Effector CD8-positive, alpha-beta T cell (primary cell): ENCODE measurements around the gene KLHL3.
"Not testable (repeated sequence)": the region's sequence is repeated elsewhere in the genome, so short reads cannot be mapped to it uniquely, and the experiment has no call there.

Experiments
- DNase-seq: peaks from one replicate; lab custom pipeline; 2025; lab: John Stamatoyannopoulos, UW
- total RNA-seq, 4 experiments: gene quantifications; one replicate each; lab custom pipeline; 2026; lab: John Stamatoyannopoulos, UW

KLHL3 gene
- 5.4 to 21.9 (median 16.9) reads per million in 4 experiments for total RNA-seq

DNA sequence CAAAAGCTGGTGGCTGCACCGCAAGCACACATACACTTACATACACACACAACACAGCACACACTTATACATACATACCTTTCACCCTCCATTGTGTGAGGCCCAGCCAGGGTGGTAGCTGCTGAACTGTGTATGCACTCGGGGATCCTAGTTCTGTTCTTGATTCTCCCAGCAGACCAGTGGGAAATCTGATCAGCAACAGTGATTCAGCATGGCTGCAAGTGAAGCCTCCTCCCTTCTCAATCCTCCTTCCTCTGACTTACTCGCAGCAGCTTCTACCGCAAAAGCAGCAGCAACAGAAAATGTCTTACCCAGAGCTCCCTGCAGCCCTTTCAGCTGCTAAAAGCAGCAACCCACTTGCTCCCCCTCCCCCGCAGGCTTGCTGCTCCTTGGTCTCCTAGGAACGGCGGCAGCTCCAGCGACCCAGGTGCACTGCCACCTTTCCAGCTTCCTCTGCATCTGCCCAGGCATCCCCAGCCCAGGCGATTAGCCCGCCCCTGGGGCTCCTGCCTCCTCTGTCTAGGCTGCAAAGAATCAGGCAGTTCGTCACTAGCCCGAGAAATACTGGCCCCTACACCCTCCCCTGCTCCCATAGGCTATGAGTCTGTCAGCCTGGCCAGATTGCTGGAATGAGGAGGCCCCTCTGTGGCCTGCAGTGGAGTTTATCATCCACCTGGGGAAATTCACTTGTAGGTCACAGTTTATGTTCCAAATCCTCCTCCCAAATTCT, at the start of gene KLHL3:
KLHL3 (minus strand) TSS at position 535 of the 730 bp plus-strand sequence; CDS start at position 92, 443 bp downstream.
- peak; percentile 5 for DNase-seq

DNA sequence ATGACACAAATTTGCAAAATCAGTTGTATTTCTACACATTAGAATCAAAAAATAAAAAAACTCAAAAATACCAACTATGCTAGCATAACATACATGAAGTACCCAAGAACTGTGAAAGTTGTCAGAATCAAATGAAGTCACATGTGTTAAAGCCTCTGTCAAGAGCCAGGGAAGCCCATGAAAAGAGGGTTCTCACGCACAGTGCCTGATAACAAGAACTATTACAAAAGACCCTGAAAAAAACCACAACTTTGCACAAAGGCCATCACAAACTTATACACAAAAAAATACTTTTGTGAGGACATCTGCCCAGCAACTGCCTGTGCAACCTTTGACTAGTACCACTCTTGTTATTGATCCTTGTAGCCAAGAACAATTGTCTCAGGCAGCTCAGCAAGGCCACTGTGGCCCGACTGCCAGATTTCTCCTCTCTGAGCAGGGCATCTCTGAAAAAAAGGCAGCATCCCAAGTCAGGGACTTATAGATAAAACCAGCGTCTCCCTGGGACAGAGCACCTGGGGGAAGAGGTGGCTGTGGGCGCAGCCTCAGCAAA, 47.2 kb upstream of the KLHL3 start:
- no peak for DNase-seq

DNA sequence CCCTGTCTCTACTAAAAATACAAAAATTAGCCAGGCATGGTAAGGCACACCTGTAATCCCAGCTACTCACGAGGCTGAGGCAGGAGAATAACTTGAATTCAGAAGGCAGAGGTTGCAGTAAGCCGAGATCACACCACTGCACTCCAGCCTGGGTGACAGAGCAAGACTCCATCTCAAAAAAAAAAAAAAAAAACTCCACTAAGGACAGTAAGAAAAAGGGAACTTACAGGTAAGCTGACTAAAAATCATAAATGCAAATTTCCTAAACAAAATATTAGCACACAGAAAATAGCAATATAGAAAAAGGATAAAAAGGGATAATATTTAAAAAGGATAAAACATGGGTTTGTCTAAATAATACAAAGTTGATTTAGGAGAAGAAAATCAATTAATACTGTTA, 46.2 kb upstream of the KLHL3 start:
- DNase-seq: no peak

DNA sequence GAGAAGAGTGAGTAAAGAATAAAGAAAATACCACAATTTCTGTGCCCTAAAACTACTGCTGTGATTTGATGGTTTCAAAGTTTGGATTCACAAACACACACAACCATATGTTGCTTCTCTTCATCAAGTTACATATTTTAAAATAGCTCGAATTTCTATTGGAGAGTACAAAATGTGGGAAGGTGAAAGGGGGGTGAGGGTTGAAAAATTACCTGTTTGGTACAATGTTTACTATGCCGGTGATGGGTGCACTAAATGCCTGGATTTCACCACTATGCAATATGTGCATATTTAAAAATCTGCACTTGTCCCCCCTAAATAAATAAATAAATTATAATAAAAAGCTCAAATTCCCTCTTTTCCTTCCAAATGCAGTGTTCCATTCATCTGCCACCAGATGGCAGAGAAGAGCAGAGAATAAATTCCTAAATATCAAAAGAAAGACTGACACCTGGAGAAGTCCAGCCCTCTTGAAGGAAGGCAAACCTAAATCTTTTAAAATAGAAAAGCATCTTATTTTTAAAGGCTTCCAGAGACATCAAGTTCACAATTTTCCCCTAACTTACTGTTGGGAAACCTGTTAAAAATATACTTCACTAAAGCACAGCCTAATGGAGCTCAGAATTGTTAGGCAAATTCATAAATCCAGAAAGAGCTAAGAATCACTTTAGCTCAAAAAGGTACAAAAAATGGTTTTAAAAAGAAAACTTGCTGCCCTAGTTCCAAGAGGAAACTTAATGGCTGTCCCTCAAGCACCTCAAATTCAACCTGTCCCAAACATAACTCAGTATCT, 43.1 kb upstream of the KLHL3 start:
- DNase-seq: no peak

DNA sequence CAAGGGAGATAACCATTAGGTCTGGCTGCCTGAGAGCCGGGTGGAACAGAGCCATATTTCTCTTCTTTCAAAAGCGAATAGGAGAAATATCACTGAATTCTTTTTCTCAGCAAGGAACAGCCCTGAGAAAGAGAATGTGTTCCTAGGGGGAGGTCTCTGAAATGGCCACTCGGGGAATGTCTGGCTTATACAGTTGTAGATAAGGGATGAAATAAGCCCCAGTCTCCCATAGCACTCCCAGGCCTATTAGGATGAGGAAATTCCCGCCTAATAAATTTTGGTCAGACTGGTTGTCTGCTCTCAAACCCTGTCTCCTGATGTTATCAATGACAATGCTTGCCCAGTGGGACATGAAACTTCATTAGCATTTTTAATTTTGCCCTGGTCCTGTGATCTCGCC, 32.0 kb upstream of the KLHL3 start:
- DNase-seq: not testable (repeated sequence)

- no peak for DNase-seq
Observed at GRCh38 chr5:137761566-137761965, 25.7 kb upstream of the KLHL3 start.

- no peak for DNase-seq
Observed at GRCh38 chr5:137760719-137761516, 25.0 kb upstream of the KLHL3 start.

- DNase-seq: no peak
Observed at GRCh38 chr5:137760294-137760693, 24.4 kb upstream of the KLHL3 start.

- no peak for DNase-seq
Observed at GRCh38 chr5:137758715-137759306, 22.9 kb upstream of the KLHL3 start.

DNA sequence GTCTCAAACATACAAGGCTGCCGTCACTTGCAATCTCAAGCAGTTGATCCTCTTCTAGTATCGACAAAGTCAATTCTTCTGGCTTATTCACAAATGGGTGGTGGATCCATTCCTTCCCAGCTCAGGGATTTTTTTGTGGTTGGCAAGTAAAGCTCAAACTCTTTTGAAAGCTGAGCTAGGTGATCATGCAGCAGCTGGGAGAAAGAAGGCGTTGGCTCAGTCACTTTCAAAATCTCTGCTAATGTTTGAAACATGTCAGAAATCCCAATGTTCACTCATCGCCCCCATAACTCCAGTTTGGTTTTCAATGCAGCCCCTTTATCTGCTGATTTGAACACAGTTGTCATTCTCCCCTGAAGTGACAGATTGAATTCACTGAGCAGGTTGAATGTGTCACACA, 22.2 kb upstream of the KLHL3 start:
- no peak for DNase-seq

- DNase-seq: no peak
Observed at GRCh38 chr5:137757634-137758033, 21.7 kb upstream of the KLHL3 start.

DNA sequence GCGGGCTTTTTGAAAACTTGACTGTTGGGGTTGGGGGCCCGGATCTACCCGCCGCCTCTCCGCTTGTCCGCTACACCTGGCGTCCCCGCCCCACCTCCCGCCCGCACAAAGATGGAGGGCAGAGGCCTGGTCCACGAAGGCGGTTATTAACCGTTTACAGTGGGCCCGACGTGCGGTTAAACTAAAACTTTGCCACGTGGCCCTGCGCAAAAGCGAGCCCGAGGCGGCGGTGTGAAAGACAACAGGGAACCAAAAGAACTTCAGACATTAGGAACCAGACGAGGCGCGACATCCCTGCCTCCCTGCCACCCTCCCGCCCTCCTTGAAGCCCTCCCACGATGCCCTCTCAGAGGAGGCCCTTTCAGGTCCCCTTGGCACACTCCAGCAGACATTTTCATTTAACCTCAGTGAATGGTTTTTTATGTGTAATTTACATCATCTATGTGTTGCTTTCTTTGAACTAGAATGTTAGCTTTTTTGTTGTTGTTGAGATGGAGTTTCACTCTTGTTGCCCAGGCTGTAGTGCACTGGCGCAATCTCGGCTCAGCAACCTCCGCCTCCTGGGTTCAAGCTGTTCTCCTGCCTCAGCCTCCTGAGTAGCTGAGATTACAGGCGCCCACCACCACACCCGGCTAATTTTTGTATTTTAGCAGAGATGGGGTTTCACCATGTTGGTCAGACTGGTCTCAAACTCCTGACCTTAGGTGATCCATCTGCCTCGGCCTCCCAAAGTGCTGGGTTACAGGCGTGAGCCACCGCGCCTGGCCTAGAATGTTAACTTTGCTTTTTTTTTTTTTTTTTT, 19.3 kb upstream of the KLHL3 start:
- no peak for DNase-seq

- peak; percentile 94 for DNase-seq
Observed at GRCh38 chr5:137754188-137754960, 18.5 kb upstream of the KLHL3 start, which contains the start of gene HNRNPA0. HNRNPA0 (minus strand) TSS chr5:137754363; CDS start chr5:137754066, 297 bp downstream.

GRCh38 chr5:137753691-137754187, 17.9 kb upstream of the KLHL3 start:
- no peak for DNase-seq

DNA sequence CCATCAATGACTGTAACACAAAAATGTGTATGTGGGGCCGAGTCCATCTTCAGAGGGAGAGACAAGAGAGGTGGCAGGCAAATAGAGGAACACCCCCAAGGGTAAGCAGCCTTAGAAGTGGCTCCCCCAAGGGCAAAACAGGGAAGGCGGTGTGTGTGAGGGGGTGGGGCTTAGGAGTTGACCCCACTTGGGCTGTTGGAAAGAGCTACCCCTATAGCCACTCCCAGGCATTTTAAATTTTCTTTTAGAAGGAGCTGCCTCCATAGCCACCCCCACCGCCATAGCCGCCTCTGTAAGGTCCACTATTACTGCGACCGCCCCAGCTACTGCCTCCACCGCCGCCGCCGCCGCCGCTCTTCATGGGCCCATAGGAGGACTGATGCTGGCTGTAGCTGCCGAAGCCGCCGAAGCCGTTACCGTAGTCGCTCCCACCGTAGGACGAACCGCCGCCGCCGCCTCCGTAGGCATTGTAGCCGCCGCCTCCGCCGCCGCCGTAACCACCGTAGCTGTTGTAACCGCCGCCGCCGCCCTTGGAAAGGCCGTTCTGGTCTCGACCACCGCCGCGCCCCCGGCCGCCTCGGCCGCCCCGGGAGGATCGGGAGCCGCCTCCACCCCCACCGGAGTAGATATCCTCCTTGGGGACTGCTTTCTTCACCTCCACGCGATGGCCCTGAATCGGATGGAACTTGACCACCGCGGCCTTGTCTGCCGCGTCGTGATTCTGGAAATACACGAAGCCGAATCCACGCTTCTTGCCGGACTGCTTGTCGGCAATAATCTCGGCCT, 17.2 kb upstream of the KLHL3 start:
- DNase-seq: peak; percentile 30

- DNase-seq: no peak
Observed at GRCh38 chr5:137751869-137752491, 16.1 kb upstream of the KLHL3 start.

DNA sequence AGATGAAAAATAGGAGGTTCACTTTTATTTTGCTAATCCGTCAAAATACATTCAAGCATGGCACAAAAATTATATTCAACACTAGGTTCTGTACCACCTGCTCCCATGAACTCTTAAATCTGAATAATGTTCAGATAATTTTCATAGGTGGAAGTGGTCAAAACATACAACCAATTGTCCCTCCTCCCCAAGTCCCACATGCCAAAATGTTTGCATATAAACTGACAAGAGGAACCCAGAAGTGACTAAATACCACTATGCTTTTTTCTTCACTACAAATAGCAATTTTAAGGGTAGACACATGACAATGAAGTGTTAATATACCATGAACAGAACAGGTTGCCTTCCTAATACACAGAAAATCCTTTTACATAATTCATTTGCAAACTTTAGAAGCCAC, 14.5 kb upstream of the KLHL3 start:
- no peak for DNase-seq

DNA sequence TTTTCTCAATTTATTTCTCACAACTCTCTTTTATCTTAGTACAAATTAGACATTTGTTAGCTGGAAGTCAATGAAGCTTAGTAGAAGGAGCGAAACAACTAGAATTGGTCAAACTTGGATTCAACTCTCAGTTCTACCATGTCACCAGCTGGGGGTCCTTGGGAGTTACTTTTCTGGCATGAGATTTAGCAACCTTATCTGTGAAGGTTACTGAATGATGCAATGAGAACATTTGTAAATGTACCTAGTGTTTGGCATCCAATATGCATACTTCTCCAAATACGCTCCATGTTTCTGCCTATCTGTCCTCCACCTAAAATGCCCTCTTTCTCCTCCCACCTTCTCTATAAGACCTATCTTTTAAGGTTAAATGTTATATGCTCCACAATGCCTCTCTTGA, 12.0 kb upstream of the KLHL3 start:
- no peak for DNase-seq
